Jurkat, Clone E6-1 (cell line): ENCODE results near the gene EHF.

Experiments used
- DNase-seq: peaks from one replicate; pipeline ENCODE4 v3.0.0-alpha.2; 2011; ENCODE audit warnings: low read depth, low spot score
- H3K4me3 ChIP-seq: 2 replicates; pipeline ENCODE4 v1.5.1; 2011; ENCODE audit warnings: mild to moderate bottlenecking, low read length, control low read depth, moderate library complexity

EHF gene

GRCh38 chr11:34640050-34640923, 19.4 kb downstream of the EHF start:
- no peak overlapping the region for H3K4me3 ChIP-seq
- no peak for DNase-seq

DNA sequence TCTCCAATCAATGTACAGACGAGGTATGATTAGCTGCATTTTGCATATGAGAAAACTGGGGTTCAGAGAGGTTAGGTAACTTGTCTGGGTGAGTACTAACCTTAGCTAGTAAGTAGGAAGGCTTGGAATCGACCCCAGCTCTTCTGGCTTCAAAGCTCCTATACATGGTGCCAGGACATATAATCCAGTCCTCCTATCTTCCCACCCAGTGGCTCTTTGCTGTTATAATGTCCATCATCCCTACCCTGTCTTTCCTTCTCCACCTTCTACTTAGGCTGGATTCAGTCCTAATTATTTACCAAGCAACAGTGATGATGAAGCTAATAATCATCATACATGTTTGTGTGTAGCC, 20.0 kb downstream of the EHF start:
- no peak overlapping the region for H3K4me3 ChIP-seq
- no peak for DNase-seq

DNA sequence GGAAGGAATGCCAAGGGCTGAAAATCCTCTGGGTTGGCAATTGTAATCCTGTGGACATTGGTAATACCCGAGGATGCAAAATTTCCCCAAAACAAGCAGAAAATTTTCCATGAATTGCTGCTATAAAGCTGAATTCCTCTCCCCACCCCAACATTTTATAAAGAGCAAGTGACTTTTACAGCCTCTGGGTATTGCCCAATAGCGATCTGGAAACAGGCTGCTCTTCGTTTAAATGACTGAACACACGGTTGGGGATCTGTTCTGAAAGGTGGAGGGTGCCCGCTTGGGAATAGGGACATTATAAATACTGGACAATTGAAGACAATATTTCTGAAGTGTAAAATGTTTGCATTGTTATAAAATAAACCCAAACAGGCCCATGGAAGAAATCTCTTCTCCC, 20.6 kb downstream of the EHF start:
- DNase-seq = no peak
- H3K4me3 ChIP-seq = no peak overlapping the region

DNA sequence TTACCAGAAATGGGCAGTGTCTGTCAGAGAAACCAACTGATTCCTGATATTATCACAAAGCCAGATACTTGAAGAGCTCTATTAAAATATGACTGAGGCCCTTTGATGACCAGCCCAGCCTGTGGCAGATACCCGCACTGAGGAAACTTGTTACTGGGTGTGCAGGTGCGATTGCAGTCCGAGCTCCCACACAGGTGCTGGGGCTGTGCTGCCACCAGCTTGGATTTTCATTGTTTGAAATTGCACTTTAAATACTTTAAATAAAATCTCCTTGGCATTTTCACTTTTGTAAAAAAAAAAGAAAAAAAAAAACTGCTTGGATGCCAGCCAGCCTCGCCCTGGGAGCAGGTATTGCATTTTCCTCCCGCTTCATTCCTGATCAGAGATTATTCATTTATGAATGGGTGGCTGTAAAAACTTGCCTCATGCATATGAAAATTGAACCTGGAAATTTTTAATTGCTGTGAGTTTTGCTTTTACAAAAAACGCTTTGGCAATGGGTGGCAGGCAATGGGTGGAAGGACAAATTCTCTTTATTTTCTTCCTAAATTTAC, 21.2 kb downstream of the EHF start:
- H3K4me3 ChIP-seq = no peak overlapping the region
- DNase-seq = no peak

DNA sequence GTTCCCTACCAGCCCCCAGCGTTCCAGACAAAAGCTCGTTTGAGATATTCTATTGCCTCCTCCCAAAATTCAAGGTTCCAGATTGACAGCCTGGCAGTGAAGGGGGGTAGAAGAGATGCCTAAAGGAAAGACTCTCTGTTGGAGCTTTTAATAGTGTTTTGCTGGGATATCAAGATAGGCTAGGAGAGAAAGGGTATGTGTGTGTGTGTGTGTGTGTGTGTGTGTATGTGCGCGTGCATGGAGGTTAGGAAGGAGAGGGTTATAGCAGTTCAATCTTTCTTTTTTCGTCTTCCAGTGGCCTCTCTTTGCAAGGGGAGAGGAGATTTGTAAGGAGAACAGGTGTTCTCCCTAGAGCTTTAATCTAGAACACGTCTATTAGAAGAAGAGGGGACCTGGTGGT, 22.0 kb downstream of the EHF start:
- no peak for DNase-seq
- H3K4me3 ChIP-seq = no peak overlapping the region

GRCh38 chr11:34643311-34643710, 22.4 kb downstream of the EHF start:
- no peak for DNase-seq
- H3K4me3 ChIP-seq = no peak overlapping the region

GRCh38 chr11:34643846-34644245, 23.0 kb downstream of the EHF start:
- no peak for DNase-seq
- H3K4me3 ChIP-seq = no peak overlapping the region

GRCh38 chr11:34644669-34645406, 23.9 kb downstream of the EHF start:
- DNase-seq = no peak

DNA sequence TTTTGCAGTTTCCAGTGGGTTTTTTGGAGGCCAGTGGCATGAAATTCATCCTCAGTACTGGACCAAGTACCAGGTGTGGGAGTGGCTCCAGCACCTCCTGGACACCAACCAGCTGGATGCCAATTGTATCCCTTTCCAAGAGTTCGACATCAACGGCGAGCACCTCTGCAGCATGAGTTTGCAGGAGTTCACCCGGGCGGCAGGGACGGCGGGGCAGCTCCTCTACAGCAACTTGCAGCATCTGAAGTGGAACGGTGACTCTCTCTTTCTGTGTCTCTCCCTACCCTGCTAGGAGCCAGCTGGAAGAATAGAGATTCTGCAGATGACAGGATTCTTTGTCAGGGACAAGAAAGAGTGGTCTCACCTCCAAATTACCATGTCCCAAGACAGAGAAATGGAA, 25.5 kb downstream of the EHF start:
- DNase-seq = no peak
- H3K4me3 ChIP-seq = no peak overlapping the region

More at GRCh38 chr11:34644669-34645406, 23.9 kb downstream of the EHF start:
- H3K4me3 ChIP-seq = no peak overlapping the region

GRCh38 chr11:34647131-34647530, 26.2 kb downstream of the EHF start:
- no peak overlapping the region for H3K4me3 ChIP-seq
- DNase-seq = no peak

- DNase-seq = no peak
- no peak overlapping the region for H3K4me3 ChIP-seq
Measured at GRCh38 chr11:34647532-34647931, 26.6 kb downstream of the EHF start.

DNA sequence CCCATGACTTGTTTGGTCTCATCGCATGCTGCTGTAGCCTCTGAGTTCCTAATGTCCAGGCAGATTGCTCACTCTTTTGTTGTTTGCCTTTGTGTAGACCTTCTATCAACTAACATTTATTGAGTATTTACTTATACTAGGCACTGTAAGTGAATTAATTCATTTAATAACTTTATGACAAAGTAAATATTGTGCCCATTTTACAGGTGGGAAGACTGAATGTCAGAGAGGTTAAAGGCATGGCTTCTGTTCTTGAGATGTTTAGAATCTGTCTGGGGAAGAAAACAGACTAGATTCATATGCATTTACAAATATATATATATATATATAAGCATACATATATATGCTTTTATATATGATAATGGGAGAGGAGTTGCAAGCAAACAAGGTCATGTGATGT, 27.1 kb downstream of the EHF start:
- no peak for DNase-seq
- no peak overlapping the region for H3K4me3 ChIP-seq

DNA sequence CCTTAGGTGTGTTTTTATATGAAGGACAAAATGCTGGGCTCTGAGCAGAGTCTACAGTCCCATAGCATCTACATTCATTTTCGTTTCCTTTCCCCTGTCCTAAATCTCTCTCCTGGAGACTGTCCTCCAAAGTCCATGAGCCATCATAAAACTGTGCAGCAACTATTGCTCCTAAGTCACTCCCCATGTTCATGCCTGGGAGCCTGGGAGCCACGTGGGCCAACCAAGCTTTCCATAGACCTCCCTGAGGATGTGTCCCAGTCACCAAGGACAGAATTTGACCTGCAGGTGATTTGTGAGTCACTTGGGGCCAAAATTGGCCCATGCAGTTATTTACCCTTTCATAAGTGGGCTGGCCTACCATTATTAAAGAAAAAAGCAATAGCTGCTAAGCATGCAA, 28.7 kb downstream of the EHF start:
- no peak for DNase-seq
- no peak overlapping the region for H3K4me3 ChIP-seq

GRCh38 chr11:34650528-34650927, 29.6 kb downstream of the EHF start:
- peak; percentile 93 for DNase-seq
- H3K4me3 ChIP-seq = no peak overlapping the region

DNA sequence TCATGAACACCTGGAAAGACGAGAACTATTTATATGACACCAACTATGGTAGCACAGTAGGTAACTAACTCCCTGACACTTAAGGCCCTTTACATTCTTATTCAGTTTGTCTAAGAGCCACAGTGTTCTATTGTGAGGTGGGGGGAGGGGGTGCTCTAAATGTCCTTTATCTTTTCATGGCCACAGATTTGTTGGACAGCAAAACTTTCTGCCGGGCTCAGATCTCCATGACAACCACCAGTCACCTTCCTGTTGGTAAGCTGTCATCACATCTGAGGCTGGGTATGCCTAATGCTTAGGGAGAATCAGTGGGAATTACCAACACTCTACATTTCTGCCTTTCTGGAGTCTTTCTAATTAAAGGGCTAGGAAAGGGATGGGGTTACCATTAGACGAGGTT, 30.7 kb downstream of the EHF start:
- no peak overlapping the region for H3K4me3 ChIP-seq
- no peak for DNase-seq

- H3K4me3 ChIP-seq = no peak overlapping the region
- DNase-seq = no peak
Measured at GRCh38 chr11:34652191-34652973, 31.5 kb downstream of the EHF start.

DNA sequence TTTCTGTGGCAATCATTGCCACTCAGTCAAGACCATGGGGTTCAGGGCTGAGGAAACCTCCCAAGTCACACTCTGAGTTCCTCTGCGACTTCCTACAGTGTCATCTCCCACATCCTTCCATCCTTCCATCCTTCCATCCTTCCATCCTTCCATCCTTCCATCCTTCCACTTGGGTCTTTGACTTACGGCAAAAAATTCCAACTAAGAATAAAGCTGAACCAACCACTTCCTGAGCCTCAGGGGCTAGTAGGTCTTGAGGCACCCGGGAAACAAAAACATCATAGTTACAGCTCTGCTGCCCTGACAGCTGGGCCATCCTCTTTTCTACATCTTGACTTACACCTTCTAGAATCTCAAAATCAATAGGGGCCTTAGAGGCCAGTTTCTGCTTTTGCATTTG, 32.1 kb downstream of the EHF start:
- no peak overlapping the region for H3K4me3 ChIP-seq
- no peak for DNase-seq

GRCh38 chr11:34653851-34654482, 33.1 kb downstream of the EHF start:
- H3K4me3 ChIP-seq = no peak overlapping the region
- DNase-seq = no peak
